Measurements from ENCODE around the gene RELN.

RELN gene

DNA sequence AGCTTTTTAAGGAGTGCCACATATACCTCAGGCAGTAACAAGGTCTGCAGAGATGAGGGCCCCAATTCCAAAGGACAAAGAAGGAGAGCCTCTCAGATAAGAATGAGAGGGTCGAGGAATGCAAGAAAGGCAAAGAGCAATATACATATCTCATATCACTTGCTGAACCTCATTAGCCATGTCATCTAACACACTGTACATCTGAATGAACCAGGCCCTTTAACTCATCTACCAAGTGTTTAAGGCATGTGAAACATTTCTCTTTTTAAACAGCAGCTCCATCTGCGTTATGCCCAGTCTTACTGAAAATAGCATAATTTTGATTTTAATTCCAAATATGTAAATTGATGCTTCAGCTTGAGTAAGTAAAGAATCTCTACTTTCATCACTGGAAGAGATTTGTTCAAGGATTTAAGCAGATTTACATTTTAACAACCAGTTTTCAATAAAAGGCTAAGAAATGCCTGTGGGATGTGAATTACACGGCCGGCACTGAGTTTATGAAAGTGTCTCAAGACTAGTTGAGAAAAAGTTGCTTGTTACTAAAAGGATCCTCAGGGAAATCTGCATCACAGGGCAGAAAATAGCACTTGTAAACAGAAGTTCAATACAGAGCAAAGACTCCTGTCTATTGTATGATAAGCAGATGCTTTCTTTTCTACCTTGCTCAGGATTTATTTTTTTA is 419.7 kb downstream of the RELN start:
- no peak for DNase-seq (ENCODE audit: low read depth)

DNA sequence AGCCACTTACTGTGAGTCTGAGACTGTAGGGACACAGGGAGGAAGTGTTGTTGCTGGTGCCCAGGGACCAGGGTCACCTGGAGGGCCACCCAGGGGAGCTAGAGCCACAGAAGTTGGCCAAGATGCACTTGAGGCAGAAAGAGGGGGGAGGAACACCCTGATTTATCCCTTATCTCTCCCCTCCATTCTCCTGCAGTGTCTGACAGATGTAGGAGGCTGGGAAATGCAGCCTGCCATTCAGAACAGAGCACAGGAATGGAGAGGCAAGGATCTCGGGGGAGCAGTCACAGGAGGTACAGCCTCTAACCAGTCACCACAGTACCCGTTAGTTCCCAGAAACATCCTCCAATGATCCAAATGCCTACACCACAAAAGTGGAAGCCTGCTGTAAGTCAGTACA is 425.0 kb downstream of the RELN start:
- DNase-seq (ENCODE audit: low read depth), result no peak

DNA sequence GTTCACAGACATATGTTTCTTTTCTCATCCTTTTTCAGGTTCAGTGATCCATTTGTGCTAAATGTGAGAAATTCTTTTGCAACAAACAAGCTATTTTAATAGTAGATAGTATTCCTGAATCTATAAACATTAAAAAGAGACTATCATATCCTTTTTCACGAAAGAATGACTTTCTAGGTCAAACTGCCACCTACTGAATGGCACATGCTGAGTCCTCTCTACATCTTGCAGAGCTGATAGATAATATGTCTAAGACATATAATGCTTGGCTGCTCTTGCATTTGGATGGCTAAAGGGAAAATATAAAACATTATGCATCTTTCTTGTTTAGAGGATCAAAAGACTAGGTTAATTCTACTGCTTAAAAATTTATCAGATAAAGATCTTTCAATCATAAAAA is 429.3 kb downstream of the RELN start:
- DNase-seq (ENCODE audit: low read depth), result no peak

DNA sequence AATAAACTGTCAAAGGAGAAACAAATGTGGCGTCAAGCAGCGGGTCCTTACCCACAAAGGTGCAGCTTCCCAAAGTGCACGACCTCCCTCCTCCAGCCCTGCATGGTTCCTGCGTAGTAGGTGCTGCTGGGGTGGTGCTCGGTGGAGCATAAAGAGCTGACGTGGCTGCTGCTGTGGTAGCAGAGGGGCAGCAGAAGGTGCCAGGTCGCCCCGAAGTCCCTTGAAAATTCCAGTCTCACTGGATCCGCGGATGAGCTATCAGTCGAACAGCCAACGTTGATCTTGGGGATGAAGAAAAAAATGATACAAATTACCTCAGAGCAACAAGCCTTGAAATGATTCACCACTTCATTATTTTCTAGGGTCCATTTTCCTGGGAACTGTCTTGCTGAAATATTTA is 438.4 kb downstream of the RELN start:
- DNase-seq (ENCODE audit: low read depth), result no peak

DNA sequence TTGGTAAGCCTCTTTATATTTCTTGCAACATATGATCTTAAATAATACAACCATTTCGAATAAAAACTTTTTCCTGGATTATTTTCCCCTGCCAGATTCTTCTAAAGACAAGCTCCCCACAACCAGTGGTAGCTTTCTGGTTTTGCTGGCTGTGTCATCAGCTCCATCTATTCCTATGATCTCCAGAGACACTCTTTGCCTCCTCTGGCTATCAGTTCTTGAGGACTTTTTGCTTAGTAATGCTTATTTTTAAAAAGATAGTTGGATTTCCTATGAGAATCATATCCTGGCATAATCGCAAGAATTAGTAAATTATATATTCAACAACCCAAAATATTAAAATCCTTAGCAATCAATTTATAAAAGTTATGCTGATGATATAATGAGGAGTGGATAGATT is 439.7 kb downstream of the RELN start:
- DNase-seq (ENCODE audit: low read depth), result no peak

DNA sequence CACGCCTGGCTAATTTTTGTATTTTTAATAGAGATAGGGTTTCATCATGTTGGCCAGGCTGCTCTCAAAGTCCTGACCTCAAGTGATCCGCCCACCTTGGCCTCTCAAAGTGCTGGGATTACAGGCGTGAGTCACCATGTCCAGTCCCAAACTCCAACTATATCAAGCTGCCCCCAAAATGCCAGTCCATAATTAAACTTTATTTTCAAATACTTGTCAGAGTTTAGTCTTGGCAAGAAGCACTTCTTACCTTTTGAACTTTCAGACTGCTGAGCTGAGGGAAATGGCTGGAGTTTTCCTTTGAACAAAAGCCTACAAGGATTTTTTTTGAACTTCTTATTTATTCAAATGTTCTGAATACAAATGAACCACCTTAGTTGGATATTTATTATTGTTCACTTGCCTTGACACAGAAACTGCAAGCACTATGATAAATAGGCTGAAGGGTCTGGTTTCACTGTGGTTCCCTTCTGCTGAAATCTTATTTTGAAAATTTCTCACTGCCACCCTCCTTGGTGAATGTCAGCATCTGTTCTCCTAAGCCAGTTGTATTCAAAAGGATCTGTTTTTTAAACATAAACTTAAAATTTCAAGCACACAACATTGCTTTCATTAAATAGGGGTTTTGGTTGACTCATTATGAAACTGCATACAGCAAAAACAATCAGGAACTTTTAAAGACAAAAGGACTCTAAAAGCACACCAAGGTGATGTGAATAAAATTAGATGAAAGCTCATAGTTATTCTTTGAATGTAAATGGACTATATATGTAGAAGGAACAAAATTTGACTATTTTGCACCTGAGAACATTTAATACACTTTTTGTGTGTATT is 441.8 kb downstream of the RELN start:
- peak; percentile 3 for DNase-seq (ENCODE audit: low read depth)

DNA sequence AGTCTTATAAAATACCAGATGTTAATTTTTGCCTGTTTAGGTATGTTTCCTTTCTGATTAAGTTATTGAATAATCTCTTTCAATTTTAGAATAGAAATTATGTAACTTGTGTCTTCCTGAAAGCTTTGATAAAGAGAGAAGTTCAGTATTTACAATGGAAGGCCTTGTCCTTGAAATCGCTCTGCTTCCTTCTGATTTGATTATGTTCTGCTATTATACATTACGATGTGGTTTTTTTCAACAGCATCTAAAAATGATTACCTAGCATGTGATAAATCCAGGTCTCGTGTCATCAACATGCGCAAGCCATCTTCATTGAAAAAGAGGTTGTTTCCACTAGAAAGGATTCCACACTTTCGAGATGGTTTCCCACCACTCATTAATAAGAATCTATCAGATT is 447.0 kb downstream of the RELN start:
- DNase-seq (ENCODE audit: low read depth), result no peak

DNA sequence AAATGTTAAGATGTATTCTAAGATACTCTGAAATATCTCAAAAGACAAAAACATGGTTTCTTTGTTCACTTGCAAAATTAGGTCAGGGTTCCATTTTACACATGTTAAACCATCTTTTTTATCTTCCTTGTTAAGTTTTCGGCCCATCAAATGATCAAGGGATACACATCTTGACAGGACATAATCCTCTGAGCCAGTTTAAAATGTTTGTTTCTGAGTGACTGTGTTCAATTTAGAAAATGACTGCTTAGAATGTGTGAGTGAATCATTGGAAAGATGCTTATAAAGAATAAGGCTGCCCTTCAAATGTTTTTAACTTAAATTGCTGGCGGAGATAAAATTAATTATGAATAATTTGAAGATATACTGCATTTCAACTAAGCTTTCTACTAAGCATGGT is 447.5 kb downstream of the RELN start:
- no peak for DNase-seq (ENCODE audit: low read depth)

DNA sequence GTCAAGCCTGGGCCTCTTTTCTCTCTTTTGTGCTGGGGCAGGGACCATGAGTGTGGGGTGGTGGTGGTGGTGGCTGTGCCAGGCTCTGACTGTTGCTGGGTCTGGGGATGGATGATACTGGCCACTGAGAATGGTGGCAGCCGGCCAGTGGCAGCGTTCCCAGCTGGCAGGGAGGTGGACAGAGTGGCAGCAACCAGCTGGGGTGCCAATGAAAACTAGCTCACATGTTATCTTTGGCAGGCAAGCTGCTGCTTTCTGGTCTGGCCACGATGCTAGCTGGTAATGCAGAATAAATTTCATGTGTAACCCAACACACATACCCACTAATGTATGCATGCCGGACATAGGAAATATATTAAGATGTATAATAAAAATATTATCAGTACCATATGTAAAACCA is 448.4 kb downstream of the RELN start:
- DNase-seq (ENCODE audit: low read depth), result peak; percentile 10

DNA sequence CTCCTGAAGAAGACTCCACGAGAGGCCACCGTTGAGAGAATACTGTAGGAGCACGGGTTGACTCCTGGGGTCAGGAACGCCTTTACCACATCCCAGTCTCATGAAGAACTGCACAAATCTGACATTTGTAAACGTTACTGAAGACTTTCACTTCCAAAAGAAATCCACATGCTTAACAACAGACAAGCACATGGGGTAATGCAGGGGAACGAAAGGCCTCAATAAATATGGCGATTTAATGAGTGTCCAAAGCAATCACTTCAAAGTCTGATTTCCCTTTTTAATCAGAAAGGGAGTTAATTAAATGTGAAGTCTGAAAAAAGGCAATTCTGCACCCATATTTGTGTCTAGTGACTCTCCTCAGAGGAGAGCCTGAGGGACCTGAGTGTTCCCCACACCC is 449.1 kb downstream of the RELN start:
- no peak for DNase-seq (ENCODE audit: low read depth)

DNA sequence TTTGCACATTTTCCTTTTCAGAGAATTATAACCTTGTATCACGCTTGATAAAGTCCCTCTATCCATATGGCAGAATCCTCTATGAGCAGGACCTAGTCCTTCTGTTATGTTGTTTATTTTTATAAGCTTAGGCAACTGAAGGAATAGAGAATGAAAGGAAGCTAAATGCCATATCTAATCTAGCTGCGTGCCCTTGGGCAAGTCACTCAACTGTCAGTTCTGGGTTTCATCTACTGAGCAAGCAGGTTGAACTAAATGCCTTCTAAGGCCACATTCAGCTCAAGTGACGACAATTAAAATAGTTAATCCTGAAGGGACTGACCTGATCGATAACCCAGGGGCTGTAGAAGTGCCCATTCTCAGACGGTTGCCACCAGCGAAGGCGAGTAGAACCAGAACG is 449.6 kb downstream of the RELN start:
- DNase-seq (ENCODE audit: low read depth), result no peak

DNA sequence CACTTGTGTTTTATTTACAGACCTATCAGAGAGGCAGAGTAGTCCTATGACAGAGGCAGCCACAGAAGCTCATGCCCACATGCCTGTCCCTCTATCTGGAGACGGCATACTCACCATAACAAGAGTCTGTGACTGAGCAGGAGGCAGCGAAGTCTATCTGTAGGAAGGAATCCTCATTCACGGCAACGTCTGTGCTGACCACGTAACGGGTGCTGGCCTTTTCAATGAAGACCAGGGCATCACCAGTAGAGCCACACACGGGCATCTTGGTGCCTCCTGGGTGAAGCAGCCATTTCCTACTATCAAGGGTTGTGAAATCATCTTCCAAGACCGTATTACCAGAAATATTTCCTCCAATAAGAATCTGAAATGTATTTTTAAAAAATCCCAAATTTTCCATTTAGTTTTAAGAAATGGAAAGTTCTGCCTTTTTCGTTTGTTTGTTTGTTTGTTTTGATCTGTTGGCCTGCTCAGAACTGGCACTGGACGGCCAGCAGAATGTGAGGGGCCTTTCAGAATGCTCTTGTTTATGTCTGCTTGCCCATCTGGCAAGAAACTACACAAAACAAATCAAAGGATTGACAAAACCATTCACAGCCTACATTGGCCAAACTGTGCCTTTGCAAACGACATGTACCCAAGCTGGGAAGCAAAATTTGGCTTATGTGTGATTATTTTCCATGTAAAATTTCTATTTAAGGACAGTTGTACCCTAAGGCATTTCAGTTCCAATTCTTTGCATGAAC is 450.3 kb downstream of the RELN start:
- no peak for DNase-seq (ENCODE audit: low read depth)

DNA sequence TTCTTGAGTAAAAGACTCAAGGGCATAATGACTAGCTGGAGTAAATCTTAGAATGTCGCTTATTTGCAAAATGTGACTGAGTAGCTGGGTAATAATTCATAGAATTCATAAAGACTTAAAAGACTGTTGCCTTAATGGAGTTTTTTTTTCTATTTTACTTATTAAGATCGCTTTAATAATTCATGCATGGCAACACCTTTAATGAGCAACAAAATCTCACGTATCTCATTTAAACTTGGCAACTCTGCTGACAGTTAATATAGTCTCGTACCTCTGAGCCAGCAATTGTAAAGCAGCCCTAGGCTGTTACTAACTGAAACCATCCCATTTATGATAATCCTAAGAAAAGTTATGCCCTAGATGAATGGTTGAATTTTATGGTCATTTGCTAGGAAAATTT is 455.7 kb downstream of the RELN start:
- no peak for DNase-seq (ENCODE audit: low read depth)

DNA sequence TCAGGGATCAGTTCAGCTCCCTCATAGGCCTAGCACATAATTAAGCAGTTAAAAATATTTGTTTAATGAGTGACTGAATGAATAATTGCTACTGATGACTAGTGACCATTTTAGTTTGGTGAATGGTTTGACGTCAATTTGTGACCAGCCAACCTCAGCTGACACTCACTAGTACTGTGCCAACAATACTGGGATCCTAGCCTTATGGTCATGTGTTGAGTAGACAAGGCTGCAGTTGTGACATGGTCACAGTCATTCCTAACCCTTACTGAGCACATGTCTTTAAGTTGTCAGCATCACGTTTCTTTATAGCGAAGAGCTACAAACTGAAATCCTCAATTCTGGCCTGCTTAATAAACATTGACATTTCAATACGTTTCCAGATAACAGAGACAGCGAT is 456.5 kb downstream of the RELN start:
- no peak for DNase-seq (ENCODE audit: low read depth)

DNA sequence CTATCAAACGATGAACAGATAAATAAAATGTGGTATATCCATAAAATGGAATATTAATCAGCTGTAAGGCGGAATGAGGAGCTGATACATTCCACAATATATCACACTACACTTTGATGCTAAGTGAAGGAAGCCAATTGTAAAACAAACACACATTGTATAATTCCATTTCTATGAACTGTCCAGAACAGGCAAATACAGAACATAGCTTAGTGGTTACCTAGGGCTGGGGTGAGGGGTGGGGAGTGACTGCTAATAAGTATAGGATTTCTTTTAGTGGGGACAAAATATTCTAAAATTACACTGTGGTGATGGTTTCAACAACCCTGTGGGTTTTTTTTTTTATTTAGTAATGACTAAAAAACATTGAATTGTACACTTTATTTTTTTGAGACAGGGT is 461.3 kb downstream of the RELN start:
- DNase-seq (ENCODE audit: low read depth), result no peak

DNA sequence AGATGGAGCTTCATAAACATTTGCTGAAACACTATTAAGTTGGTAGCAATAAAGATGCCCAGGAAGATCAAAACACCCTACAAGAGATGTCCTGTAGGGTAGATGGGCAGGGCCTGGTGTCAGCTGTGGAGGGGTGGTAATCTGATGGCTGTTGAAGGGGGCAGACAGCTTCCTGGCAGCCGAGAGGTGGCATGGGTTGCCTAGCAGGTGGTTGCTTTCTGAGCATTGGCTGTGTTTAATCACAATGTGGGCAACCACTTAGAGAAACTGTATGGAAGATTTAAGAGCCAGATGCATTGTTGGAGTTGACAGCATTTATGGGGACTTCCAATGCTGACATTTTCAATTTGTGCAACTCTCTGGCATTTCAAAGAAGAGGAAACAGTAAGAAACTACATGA is 463.5 kb downstream of the RELN start:
- DNase-seq (ENCODE audit: low read depth), result no peak

DNA sequence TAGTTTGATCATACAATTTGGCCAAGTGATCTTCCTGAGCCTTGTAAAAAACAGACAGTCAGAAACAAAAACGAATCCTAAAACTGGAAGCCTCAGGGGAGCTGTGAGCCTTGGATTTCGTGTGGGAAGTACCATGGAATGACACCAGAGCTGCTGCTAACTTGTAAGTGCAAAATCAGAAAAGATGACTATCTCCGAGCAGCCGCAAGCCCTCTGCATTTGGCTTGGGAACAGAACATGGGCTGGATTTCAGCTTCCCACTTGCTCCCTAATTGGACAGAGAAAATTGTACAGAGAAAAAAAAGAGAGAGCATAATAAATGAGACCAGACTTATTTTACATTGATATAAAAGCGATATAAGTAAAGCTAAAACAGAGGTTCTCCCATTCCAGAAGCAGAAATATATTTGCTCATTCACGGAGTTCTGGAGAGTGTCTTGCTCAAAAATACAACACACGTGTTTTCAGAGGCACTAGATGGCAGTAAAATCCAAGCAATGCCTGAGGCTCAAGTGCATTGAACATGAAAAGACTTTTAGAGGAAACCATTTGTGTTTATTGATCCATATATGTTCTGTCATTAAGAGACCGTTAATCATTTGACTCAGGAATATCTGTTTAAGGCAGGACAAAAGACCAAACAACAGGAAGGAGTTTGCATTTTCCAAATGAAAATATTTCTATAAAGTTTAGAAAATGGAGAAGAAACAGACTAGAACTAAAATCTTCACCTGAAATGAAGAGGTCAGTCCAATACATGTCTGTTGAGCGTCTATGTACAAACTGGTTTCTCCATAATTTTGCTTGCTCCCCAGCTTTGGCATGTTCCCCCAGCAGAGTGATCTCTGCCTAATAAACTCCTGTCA is 465.2 kb downstream of the RELN start:
- peak; percentile 50 for DNase-seq (ENCODE audit: low read depth)

DNA sequence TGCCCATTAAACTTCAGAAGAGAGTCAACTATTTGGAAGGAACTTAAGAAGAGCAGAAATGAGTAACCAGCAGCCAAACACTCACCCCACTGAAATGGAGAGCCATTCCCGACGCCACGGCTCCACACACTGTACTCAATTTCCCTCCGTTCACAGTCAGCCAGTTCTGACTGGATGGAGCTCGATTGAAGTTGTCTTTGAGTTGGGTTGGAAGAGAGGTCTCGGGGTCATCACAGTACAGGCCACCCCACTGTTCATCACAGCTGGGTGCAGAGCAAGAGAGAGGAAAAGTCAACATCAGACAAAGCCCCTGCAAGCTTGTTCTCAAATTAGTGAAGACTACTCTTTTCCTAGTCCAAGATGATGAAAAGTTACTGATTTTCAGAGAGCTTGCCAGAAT is 467.5 kb downstream of the RELN start:
- DNase-seq (ENCODE audit: low read depth), result no peak

DNA sequence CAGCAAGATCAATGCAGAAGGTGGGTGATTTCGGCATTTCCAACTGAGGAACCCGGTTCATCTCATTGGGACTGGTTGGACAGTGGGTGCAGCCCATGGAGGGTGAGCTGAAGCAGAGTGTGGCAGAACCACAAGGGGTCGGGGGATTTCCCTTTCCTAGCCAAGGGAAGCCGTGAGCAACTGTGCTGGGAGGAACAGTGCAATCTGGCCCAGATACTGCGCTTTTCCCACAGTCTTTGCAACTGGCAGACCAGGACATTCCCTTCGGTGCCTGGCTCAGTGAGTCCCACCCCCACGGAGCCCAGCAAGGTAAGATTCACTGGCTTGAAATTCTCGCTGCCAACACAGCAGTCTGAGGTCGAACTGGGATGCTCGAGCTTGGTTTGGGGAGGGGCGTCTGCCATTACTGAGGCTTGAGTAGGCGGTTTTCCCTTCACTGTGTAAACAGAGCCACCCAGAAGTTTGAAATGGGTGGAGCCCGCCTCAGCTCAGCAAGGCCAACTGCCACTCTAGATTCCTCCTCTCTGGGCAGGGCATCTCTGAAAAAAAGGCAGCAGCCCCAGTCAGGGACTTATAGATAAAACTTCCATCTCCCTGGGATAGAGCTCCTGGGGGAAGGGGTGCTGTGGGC is 484.8 kb downstream of the RELN start:
- no peak for DNase-seq (ENCODE audit: low read depth)

DNA sequence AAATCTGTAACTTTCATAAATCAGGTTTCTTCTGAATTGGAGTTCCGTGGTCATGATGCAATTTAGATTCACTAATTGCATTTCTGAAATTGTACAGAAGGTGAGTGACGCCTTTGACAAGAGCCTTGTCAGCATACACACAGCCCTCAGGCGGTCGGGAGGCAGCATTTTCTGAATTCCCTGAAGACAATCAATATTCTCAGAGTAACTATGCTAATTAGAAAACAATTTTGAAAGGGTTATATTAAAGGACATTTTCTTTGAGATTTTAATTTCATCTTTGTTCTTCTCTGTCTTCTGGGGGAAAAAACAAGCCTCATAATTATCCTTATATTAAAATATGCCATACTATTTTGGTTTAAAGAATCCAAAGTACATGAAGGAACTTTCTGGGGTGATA is 488.3 kb downstream of the RELN start:
- no peak for DNase-seq (ENCODE audit: low read depth)

DNA sequence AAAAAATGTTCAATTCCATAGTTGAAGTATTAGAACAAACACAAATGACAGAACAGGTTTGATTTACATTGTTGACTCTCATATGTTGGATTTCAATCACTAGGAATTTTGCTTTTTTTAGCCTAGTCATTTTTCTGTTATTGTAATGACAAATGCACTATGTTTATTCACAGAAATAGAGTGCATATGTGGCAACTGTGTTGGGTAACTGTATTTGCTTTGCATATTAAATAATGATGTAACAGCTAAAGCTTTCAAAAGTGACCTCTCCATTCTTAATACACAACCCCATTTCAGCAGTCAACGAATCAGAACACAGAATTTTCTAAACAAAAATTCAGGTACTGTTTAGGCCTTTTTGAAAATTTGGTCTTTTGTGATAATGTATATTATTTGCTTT is 489.5 kb downstream of the RELN start:
- DNase-seq (ENCODE audit: low read depth), result peak; percentile 43

DNA sequence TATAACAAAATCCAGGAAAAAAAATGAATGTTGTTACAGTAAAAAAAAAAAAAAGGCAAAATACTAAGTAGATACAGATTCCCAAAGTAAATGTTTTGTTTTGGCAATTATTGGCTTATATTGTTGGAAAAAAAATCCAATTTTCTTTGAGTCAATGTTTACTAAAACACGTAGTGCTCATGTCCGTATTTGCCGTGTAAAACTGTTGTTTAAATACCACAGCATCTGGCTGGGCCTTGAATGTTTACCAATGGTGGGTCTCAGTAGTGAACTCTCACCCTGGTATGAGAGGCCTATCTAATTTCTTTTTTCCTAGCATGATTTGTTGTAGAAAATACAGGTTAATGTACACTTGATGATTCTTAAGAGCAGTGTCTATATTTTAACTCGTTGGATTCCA is 502.0 kb downstream of the RELN start:
- DNase-seq (ENCODE audit: low read depth), result no peak

Data from stromal cell of bone marrow (primary cell).